H9 (cell line): ENCODE measurements around the gene HPCAL1. TPM values are rescaled to one million over a fixed set of nuclear protein-coding genes. Genes with fewer than 3 reads are reported as not detected.

ENCODE experiments used
- DNase-seq: peaks from one replicate; pipeline ENCODE4 v3.0.0-alpha.2; 2017
- H2AFZ ChIP-seq: one replicate; pipeline ENCODE4 v1.6.1; 2013; ENCODE audit warnings: mild to moderate bottlenecking, low read length, control low read depth, moderate library complexity
- H2AK5ac ChIP-seq: 2 replicates; pipeline ENCODE4 v1.6.1; 2013; ENCODE audit warnings: low read length, control low read depth, mixed read lengths; ENCODE audit not compliant: insufficient read length
- H2BK120ac ChIP-seq: one replicate; pipeline ENCODE4 v1.6.1; 2013; ENCODE audit warnings: low read depth, mild to moderate bottlenecking, low read length, control low read depth, inconsistent platforms; ENCODE audit not compliant: poor library complexity, severe bottlenecking
- H2BK12ac ChIP-seq: 2 replicates; pipeline ENCODE4 v1.6.1; 2013; ENCODE audit warnings: low read length, control low read depth, mixed read lengths, low read depth; ENCODE audit not compliant: insufficient read length
- H2BK15ac ChIP-seq: 2 replicates; pipeline ENCODE4 v1.6.1; 2013; ENCODE audit warnings: low read depth, low read length, control low read depth
- H2BK20ac ChIP-seq: one replicate; pipeline ENCODE4 v1.6.1; 2013; ENCODE audit warnings: low read depth, mild to moderate bottlenecking, low read length, control low read depth, inconsistent platforms; ENCODE audit not compliant: poor library complexity, severe bottlenecking
- H2BK5ac ChIP-seq: 2 replicates; pipeline ENCODE4 v1.6.1; 2013; ENCODE audit warnings: low read length, control low read depth, mixed read lengths; ENCODE audit not compliant: insufficient read length
- H3K14ac ChIP-seq: 2 replicates; pipeline ENCODE4 v1.6.1; 2013; ENCODE audit warnings: low read length, control low read depth; ENCODE audit not compliant: insufficient read depth
- H3K18ac ChIP-seq: 2 replicates; pipeline ENCODE4 v1.6.1; 2013; ENCODE audit warnings: low read depth, mild to moderate bottlenecking, mixed read lengths, low read length, control low read depth; ENCODE audit not compliant: insufficient read length
- H3K23ac ChIP-seq: 2 replicates; pipeline ENCODE4 v1.6.1; 2013; ENCODE audit warnings: low read length, control low read depth, mixed read lengths, low read depth; ENCODE audit not compliant: insufficient read length
- H3K23me2 ChIP-seq: 2 replicates; pipeline ENCODE4 v1.6.1; 2013; ENCODE audit warnings: low read depth, mild to moderate bottlenecking, mixed read lengths, low read length, control low read depth; ENCODE audit not compliant: insufficient read length, poor library complexity, severe bottlenecking
- H3K27ac ChIP-seq: 2 replicates; pipeline ENCODE4 v1.5.1; 2013; ENCODE audit warnings: low read length, control low read depth, mixed read lengths, low read depth; ENCODE audit not compliant: insufficient read length
- H3K27me3 ChIP-seq: 2 replicates; pipeline ENCODE4 v1.6.1; 2013; ENCODE audit warnings: low read length, control low read depth, inconsistent platforms; ENCODE audit not compliant: insufficient read depth
- H3K4ac ChIP-seq: 2 replicates; pipeline ENCODE4 v1.6.1; 2013; ENCODE audit warnings: low read depth, mild to moderate bottlenecking, control low read depth, inconsistent platforms, low read length, moderate library complexity
- H3K4me1 ChIP-seq: 2 replicates; pipeline ENCODE4 v1.6.1; 2013; ENCODE audit warnings: low read length, control low read depth, inconsistent platforms; ENCODE audit not compliant: insufficient read depth
- H3K4me2 ChIP-seq: 2 replicates; pipeline ENCODE4 v1.6.1; 2013; ENCODE audit warnings: low read length, control low read depth, mixed read lengths; ENCODE audit not compliant: insufficient read length, insufficient read depth
- H3K56ac ChIP-seq: 2 replicates; pipeline ENCODE4 v1.6.1; 2013; ENCODE audit warnings: low read depth, mild to moderate bottlenecking, mixed read lengths, low read length, control low read depth; ENCODE audit not compliant: insufficient read length
- H3K79me1 ChIP-seq: 2 replicates; pipeline ENCODE4 v1.6.1; 2013; ENCODE audit warnings: low read depth, mild to moderate bottlenecking, moderate library complexity, low read length, control low read depth, inconsistent platforms; ENCODE audit not compliant: insufficient read depth, poor library complexity, severe bottlenecking
- H3K79me2 ChIP-seq: 2 replicates; pipeline ENCODE4 v1.6.1; 2013; ENCODE audit warnings: low read length, control low read depth, inconsistent platforms; ENCODE audit not compliant: insufficient read depth
- H3K9ac ChIP-seq: 2 replicates; pipeline ENCODE4 v1.6.1; 2013; ENCODE audit warnings: low read length, control low read depth, mixed read lengths; ENCODE audit not compliant: insufficient read length; ENCODE audit errors: extremely low read depth
- H3K9me3 ChIP-seq: one replicate; pipeline ENCODE4 v1.6.1; 2013; ENCODE audit warnings: low read depth, low read length, inconsistent platforms; ENCODE audit not compliant: control insufficient read depth
- H3T11ph ChIP-seq: one replicate; pipeline ENCODE4 v1.6.1; 2013; ENCODE audit warnings: mild to moderate bottlenecking, low read length, control low read depth, inconsistent platforms
- H4K20me1 ChIP-seq: one replicate; pipeline ENCODE4 v1.6.1; 2013; ENCODE audit not compliant: control insufficient read depth, insufficient read length, insufficient read depth
- H4K5ac ChIP-seq: 2 replicates; pipeline ENCODE4 v1.6.1; 2013; ENCODE audit warnings: low read depth, mild to moderate bottlenecking, mixed read lengths, low read length, control low read depth; ENCODE audit not compliant: insufficient read length
- H4K8ac ChIP-seq: replicated peaks from 2 replicates; pipeline ENCODE4 v1.6.1; 2013; ENCODE audit warnings: low read length, control low read depth, mixed read lengths, low read depth; ENCODE audit not compliant: insufficient read length
- H4K91ac ChIP-seq: 2 replicates; pipeline ENCODE4 v1.6.1; 2013; ENCODE audit warnings: low read depth, mild to moderate bottlenecking, moderate library complexity, mixed read lengths, low read length, control low read depth; ENCODE audit not compliant: insufficient read length
- H3K27ac Mint-ChIP-seq, 3 experiments: 2 replicates in 2 of 3; 3 replicates in 1 of 3; pipeline ENCODE4 v1.8.0; 2020 to 2021; ENCODE audit warnings: mixed read lengths in 3 of 3, mild to moderate bottlenecking in 1 of 3, moderate library complexity in 1 of 3
- H3K27me3 Mint-ChIP-seq: 2 replicates; pipeline ENCODE4 v1.8.0; 2021; ENCODE audit warnings: low read depth, mild to moderate bottlenecking, moderate library complexity, mixed read lengths
- H3K36me3 Mint-ChIP-seq, 3 experiments: 2 replicates in 2 of 3; 3 replicates in 1 of 3; pipeline ENCODE4 v1.8.0; 2020 to 2021; ENCODE audit warnings: low read depth in 3 of 3, mixed read lengths in 3 of 3; ENCODE audit not compliant: insufficient read depth in 1 of 3
- H3K4me1 Mint-ChIP-seq, 2 experiments: 2 replicates each; pipeline ENCODE4 v1.8.0; 2020; ENCODE audit warnings: mixed read lengths in 2 of 2
- H3K4me3 Mint-ChIP-seq, 2 experiments: 2 replicates in 1 of 2; 3 replicates in 1 of 2; pipeline ENCODE4 v1.8.0; 2020 to 2021; ENCODE audit warnings: mild to moderate bottlenecking in 2 of 2, mixed read lengths in 2 of 2, moderate library complexity in 1 of 2
- H3K9me3 Mint-ChIP-seq, 2 experiments: 2 replicates in 1 of 2; 3 replicates in 1 of 2; pipeline ENCODE4 v1.8.0; 2020; ENCODE audit warnings: mild to moderate bottlenecking in 2 of 2, mixed read lengths in 2 of 2, moderate library complexity in 1 of 2
- WGBS: extraction: QIAGEN DNeasy Blood & Tissue Kit; methylation state at CpG from one replicate; pipeline ENCODE4 v1.1.7; 2013; ENCODE audit warnings: missing lambda C conversion rate, low lambda C conversion rate, mixed read lengths; ENCODE audit not compliant: insufficient read length; ENCODE audit errors: extremely low coverage; 5-methylcytosine and 5-hydroxymethylcytosine counted together
- total RNA-seq: library from RNA; stranded (reverse); gene quantifications from 2 replicates; pipeline ENCODE4 v1.2.1, GENCODE V29; 2021
- TF ChIP-seq, protein P1 (sequence below): fragments of 200-600 bp; sonication (generic); conservative IDR thresholded peaks from 3 replicates; pipeline ENCODE4 v1.8.0; 2021; ENCODE audit warnings: antibody characterized with exemption, mild to moderate bottlenecking

The HPCAL1 gene
- total RNA-seq, 1 experiment from 2014 or later, result 4.7 TPM

DNA sequence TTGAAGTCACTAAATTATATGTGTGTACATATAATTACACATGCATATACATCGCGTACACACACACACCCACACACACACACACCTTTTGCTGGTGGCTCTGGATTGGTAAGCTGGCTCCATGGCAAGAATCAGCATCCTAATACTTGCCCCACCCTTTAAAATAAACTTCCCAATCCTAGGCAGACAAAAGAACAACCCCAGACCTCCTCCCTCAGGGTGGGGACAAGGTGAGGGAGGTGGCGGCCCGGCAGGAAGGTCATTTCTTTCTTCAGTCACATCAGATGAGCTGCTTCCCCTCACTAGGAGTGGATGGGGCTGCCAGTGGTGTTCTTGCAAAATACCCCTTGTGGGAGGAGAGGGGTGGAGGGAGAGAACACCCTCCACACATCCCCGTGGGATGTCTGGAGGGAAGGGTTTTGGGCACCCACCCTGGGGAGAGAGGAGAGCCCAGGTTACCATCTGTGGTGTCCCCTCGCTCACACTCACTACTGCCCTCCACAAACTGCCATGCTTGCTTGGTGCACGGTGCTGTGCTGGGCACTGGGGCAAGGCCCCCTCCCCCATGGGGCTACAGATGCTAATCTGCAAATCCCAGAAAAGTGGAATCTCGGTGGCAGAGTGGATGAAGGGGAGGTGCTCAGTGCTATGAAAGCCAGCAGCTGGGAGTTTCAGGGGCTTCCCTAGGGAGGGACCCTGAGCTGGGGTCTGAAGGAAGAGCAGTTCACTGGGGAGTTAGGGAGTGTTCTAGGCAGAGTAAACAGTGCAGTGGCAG, 81.4 kb downstream of the HPCAL1 start:
- no peaks in the 10 kb centered on the region for H3K36me3 Mint-ChIP-seq
- H3T11ph ChIP-seq, result no peak overlapping the region
- H3K9ac ChIP-seq, result no peak overlapping the region
- no peak overlapping the region for H3K4me3 Mint-ChIP-seq
- no peaks in the 10 kb centered on the region for H3K9me3 ChIP-seq
- no peaks in the 10 kb centered on the region for H3K79me2 ChIP-seq
- no peak overlapping the region for H3K4ac ChIP-seq
- peaks cover 13% of the 10 kb centered on the region; the same call in 1 of the 2 replicates for H3K4me1 ChIP-seq
- H3K23ac ChIP-seq, result no peak overlapping the region
- H3K14ac ChIP-seq, result no peak overlapping the region
- WGBS, result no CpG with 5 or more reads among the region's 8 CpGs
- H2BK20ac ChIP-seq, result no peak overlapping the region
- H3K27me3 ChIP-seq, result no peaks in the 10 kb centered on the region; the same call in 1 of the 2 replicates
- no peak overlapping the region for H4K5ac ChIP-seq
- no peak overlapping the region for H4K91ac ChIP-seq
- no peak overlapping the region for H3K56ac ChIP-seq
- H3K9me3 Mint-ChIP-seq, result no peaks in the 10 kb centered on the region
- no peak overlapping the region for H3K27ac ChIP-seq
- peak overlapping the region in 2 of 3 experiments; percentile 23 to 62; a peak in 2 of 7 replicates for H3K27ac Mint-ChIP-seq
- no peak overlapping the region for H2BK12ac ChIP-seq
- TF ChIP-seq, protein P1, sequence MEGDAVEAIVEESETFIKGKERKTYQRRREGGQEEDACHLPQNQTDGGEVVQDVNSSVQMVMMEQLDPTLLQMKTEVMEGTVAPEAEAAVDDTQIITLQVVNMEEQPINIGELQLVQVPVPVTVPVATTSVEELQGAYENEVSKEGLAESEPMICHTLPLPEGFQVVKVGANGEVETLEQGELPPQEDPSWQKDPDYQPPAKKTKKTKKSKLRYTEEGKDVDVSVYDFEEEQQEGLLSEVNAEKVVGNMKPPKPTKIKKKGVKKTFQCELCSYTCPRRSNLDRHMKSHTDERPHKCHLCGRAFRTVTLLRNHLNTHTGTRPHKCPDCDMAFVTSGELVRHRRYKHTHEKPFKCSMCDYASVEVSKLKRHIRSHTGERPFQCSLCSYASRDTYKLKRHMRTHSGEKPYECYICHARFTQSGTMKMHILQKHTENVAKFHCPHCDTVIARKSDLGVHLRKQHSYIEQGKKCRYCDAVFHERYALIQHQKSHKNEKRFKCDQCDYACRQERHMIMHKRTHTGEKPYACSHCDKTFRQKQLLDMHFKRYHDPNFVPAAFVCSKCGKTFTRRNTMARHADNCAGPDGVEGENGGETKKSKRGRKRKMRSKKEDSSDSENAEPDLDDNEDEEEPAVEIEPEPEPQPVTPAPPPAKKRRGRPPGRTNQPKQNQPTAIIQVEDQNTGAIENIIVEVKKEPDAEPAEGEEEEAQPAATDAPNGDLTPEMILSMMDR, result no peak
- H2BK120ac ChIP-seq, result no peak overlapping the region
- H2AK5ac ChIP-seq, result no peak overlapping the region
- DNase-seq, result no peak
- H2BK15ac ChIP-seq, result no peak overlapping the region
- H3K27me3 Mint-ChIP-seq, result no peaks in the 10 kb centered on the region
- no peak overlapping the region for H4K8ac ChIP-seq
- no peaks in the 10 kb centered on the region for H3K79me1 ChIP-seq
- H3K4me2 ChIP-seq, result no peak overlapping the region
- H4K20me1 ChIP-seq, result no peaks in the 10 kb centered on the region
- no peak overlapping the region for H2AFZ ChIP-seq
- no peak overlapping the region for H2BK5ac ChIP-seq
- H3K23me2 ChIP-seq, result no peaks in the 10 kb centered on the region
- no peak overlapping the region for H3K18ac ChIP-seq
- H3K4me1 Mint-ChIP-seq, result peaks cover 24 to 40% of the 10 kb centered on the region in 2 experiments
